Endodermal cell (in vitro differentiated cells): ENCODE data around the gene KCND1. TPM values are rescaled to one million over a fixed set of nuclear protein-coding genes. Genes with fewer than 3 reads are reported as not detected.

Experiments used
- DNase-seq: peaks from one replicate; pipeline ENCODE4 v3.0.0-alpha.2; 2017
- H3K27ac ChIP-seq: 2 replicates; pipeline ENCODE4 v1.5.1; 2013; ENCODE audit warnings: mild to moderate bottlenecking, low read depth, low read length, moderate library complexity
- H3K27me3 ChIP-seq: 2 replicates; pipeline ENCODE4 v1.6.1; 2013; ENCODE audit warnings: mild to moderate bottlenecking, low read length, moderate library complexity; ENCODE audit not compliant: insufficient read depth, control insufficient read depth, poor library complexity, severe bottlenecking
- H3K36me3 ChIP-seq: 2 replicates; pipeline ENCODE4 v1.7.0; 2013; ENCODE audit warnings: mild to moderate bottlenecking, low read length, moderate library complexity; ENCODE audit not compliant: control insufficient read depth, insufficient read depth
- H3K4me1 ChIP-seq: one replicate; pipeline ENCODE4 v1.7.0; 2013; ENCODE audit warnings: low read length; ENCODE audit not compliant: control insufficient read depth, insufficient read depth
- H3K4me3 ChIP-seq: 2 replicates; pipeline ENCODE4 v1.5.1; 2013; ENCODE audit warnings: mild to moderate bottlenecking, low read length, moderate library complexity
- H3K9ac ChIP-seq: 2 replicates; pipeline ENCODE4 v1.6.1; 2013; ENCODE audit warnings: mild to moderate bottlenecking, low read length, moderate library complexity; ENCODE audit not compliant: poor library complexity, severe bottlenecking; ENCODE audit errors: extremely low read depth
- H3K9me3 ChIP-seq: 2 replicates; pipeline ENCODE4 v1.6.1; 2013; ENCODE audit warnings: mild to moderate bottlenecking, low read length, moderate library complexity; ENCODE audit not compliant: control insufficient read depth
- H3K27ac Mint-ChIP-seq: 2 replicates; pipeline ENCODE4 v1.8.0; 2020; ENCODE audit warnings: mixed read lengths
- H3K27me3 Mint-ChIP-seq: 2 replicates; pipeline ENCODE4 v1.8.0; 2021; ENCODE audit warnings: mild to moderate bottlenecking, mixed read lengths; ENCODE audit not compliant: insufficient read depth
- H3K36me3 Mint-ChIP-seq: 2 replicates; pipeline ENCODE4 v1.8.0; 2020; ENCODE audit warnings: low read depth, mixed read lengths
- H3K4me1 Mint-ChIP-seq: 2 replicates; pipeline ENCODE4 v1.8.0; 2020; ENCODE audit warnings: mixed read lengths
- H3K4me3 Mint-ChIP-seq: 2 replicates; pipeline ENCODE4 v1.8.0; 2020; ENCODE audit warnings: mild to moderate bottlenecking, moderate library complexity, mixed read lengths
- H3K9me3 Mint-ChIP-seq: 2 replicates; pipeline ENCODE4 v1.8.0; 2020; ENCODE audit warnings: mild to moderate bottlenecking, mixed read lengths
- WGBS, 2 experiments: methylation state at CpG; one replicate each; pipeline versions ENCODE4 v1.1.5 to v1.1.7; 2013; ENCODE audit warnings: missing lambda C conversion rate in 2 of 2, mixed read lengths in 1 of 2; ENCODE audit not compliant: insufficient coverage in 1 of 2, insufficient read length in 1 of 2; 5-methylcytosine and 5-hydroxymethylcytosine counted together
- long read RNA-seq, 4 experiments: library from polyadenylated mRNA in 2 of 4; library from RNA in 1 of 4; library from capped mRNA in 1 of 4; stranded (forward) in 3 of 4; unstranded in 1 of 4; transcript quantifications; one replicate each; pipeline ENCODE4 v2.0.0, GENCODE V29; 2020 to 2021; ENCODE audit warnings: inconsistent platforms in 1 of 4
- polyA plus RNA-seq, 2 experiments: library from polyadenylated mRNA; stranded (reverse); fragments of 50-300 nt; gene quantifications; one replicate each; pipeline ENCODE4 v1.2.3, GENCODE V29; 2013
- total RNA-seq, 2 donors: library from RNA; stranded (reverse); fragmentation: NEBNext Ultra II Directional in 1 of 2; extraction: Animal tissue kit (Norgen Biotek cat#: 25700) in 1 of 2; gene quantifications; 2 replicates in 1 of 2; 3 replicates in 1 of 2; pipeline ENCODE4 v1.2.1, GENCODE V29; 2021
- TF ChIP-seq, protein P1 (sequence below): fragments of 200-600 bp; sonication (generic); conservative IDR thresholded peaks from 2 replicates; pipeline ENCODE4 v1.5.0; 2021; ENCODE audit warnings: antibody characterized with exemption, mild to moderate bottlenecking

KCND1 gene
- 1 to 10 TPM; 3.6 to 7.0 TPM for total RNA-seq
- polyA plus RNA-seq (2013, experiment 1 of 2): 2.5 TPM
- polyA plus RNA-seq (2013, experiment 2 of 2): 2.5 TPM
- long read RNA-seq, experiment 1, partial matches to known transcripts: 0 of 1 reads
- long read RNA-seq, experiment 1, other reads (novel, unspliced or antisense): 1 of 1 reads
- long read RNA-seq, experiment 2, full-length matches to known transcripts: 6 of 6 reads
- long read RNA-seq, experiment 2, partial matches to known transcripts: 0 of 6 reads
- long read RNA-seq, experiment 2, other reads (novel, unspliced or antisense): 0 of 6 reads
- long read RNA-seq, experiment 3, full-length matches to known transcripts: 2 of 6 reads
- long read RNA-seq, experiment 3, partial matches to known transcripts: 0 of 6 reads
- long read RNA-seq, experiment 3, other reads (novel, unspliced or antisense): 4 of 6 reads
- long read RNA-seq, experiment 4, partial matches to known transcripts: 1 of 1 reads
- long read RNA-seq, experiment 4, other reads (novel, unspliced or antisense): 0 of 1 reads

GRCh38 chrX:48971249-48972219 is at the start of gene KCND1:
Gene KCND1 (minus strand): TSS chrX:48971844. CDS start chrX:48970271, 1,573 bp downstream.
- H3K4me1 Mint-ChIP-seq: no peaks in the 10 kb centered on the region
- peak within 1 kb of the TSS; percentile 66 for H3K27ac Mint-ChIP-seq
- 23 to 38% methylated on average over 1 to 20 of the region's 28 CpGs for WGBS, 2 experiments
- Histone ChIP-seq H3K9ac (no peak within 1 kb of the TSS), H3K27ac (no peak within 1 kb of the TSS), H3K36me3 (peaks cover 7% of the 10 kb centered on the region), H3K9me3 (no peaks in the 10 kb centered on the region), H3K27me3 (no peaks in the 10 kb centered on the region), H3K4me1 (no peaks in the 10 kb centered on the region), H3K4me3 (peak within 1 kb of the TSS; percentile 40)
- H3K36me3 Mint-ChIP-seq: peaks cover 16% of the 10 kb centered on the region
- peaks cover 55% of the 10 kb centered on the region for H3K9me3 Mint-ChIP-seq
- TF ChIP-seq, protein P1, sequence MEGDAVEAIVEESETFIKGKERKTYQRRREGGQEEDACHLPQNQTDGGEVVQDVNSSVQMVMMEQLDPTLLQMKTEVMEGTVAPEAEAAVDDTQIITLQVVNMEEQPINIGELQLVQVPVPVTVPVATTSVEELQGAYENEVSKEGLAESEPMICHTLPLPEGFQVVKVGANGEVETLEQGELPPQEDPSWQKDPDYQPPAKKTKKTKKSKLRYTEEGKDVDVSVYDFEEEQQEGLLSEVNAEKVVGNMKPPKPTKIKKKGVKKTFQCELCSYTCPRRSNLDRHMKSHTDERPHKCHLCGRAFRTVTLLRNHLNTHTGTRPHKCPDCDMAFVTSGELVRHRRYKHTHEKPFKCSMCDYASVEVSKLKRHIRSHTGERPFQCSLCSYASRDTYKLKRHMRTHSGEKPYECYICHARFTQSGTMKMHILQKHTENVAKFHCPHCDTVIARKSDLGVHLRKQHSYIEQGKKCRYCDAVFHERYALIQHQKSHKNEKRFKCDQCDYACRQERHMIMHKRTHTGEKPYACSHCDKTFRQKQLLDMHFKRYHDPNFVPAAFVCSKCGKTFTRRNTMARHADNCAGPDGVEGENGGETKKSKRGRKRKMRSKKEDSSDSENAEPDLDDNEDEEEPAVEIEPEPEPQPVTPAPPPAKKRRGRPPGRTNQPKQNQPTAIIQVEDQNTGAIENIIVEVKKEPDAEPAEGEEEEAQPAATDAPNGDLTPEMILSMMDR: no peak
- peak within 1 kb of the TSS; percentile 62 for H3K4me3 Mint-ChIP-seq
- no peaks in the 10 kb centered on the region for H3K27me3 Mint-ChIP-seq
- peak; percentile 76 for DNase-seq

DNA sequence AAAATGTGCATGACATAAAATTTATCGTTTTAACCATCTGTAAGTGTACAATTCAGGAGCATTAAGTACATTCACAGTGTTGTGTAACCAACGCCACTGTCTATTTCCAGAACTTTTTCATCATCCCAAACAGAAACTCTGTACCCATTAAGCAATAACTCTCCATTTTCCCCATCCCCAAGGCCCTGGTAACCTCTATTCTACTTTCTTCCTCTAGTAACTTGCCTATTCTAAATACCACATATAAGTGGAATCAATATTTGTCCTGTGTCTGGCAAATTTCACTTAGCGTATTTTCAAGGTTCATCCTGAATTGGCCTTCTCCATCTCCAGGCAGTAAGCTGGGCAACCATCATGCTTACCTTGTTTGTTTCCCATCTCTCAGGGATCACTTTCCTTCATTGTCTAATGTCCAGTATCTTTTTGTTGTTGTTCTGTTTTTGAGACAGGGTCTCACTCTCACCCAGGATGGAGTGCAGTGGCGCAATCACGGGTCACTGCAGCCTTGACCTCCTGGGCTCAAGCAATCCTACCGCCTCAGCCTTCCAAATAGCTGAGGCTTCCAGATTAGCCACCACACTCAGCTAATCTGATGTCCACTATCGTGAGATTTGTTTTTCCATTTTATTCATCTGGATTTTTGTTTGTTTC is 48.1 kb upstream of the KCND1 start:
- TF ChIP-seq, protein P1: no peak
- no peaks in the 10 kb centered on the region for H3K9me3 ChIP-seq
- H3K27ac ChIP-seq: no peak overlapping the region
- DNase-seq: no peak
- no peak overlapping the region for H3K27ac Mint-ChIP-seq
- H3K4me3 ChIP-seq: no peak overlapping the region
- H3K4me1 Mint-ChIP-seq: no peaks in the 10 kb centered on the region
- H3K4me1 ChIP-seq: no peaks in the 10 kb centered on the region
- H3K27me3 ChIP-seq: no peaks in the 10 kb centered on the region
- WGBS, 2 experiments: 84 to 95% methylated on average over 2 to 7 of the region's 7 CpGs
- H3K36me3 Mint-ChIP-seq: peaks cover 8% of the 10 kb centered on the region
- H3K9me3 Mint-ChIP-seq: peaks cover 51% of the 10 kb centered on the region
- no peaks in the 10 kb centered on the region for H3K36me3 ChIP-seq
- no peaks in the 10 kb centered on the region for H3K27me3 Mint-ChIP-seq
- no peak overlapping the region for H3K4me3 Mint-ChIP-seq
- no peak overlapping the region for H3K9ac ChIP-seq

- H3K9me3 Mint-ChIP-seq: peaks cover 44% of the 10 kb centered on the region
- no peaks in the 10 kb centered on the region for H3K36me3 ChIP-seq
- H3K4me3 ChIP-seq: no peak overlapping the region
- no peaks in the 10 kb centered on the region for H3K9me3 ChIP-seq
- TF ChIP-seq, protein P1: no peak
- H3K4me3 Mint-ChIP-seq: no peak overlapping the region
- 96 to 100% methylated on average over 1 to 2 of the region's 2 CpGs for WGBS, 2 experiments
- H3K4me1 Mint-ChIP-seq: no peaks in the 10 kb centered on the region
- no peaks in the 10 kb centered on the region for H3K27me3 Mint-ChIP-seq
- H3K4me1 ChIP-seq: no peaks in the 10 kb centered on the region
- peaks cover 2% of the 10 kb centered on the region for H3K36me3 Mint-ChIP-seq
- DNase-seq: no peak
- no peak overlapping the region for H3K27ac ChIP-seq
- H3K9ac ChIP-seq: no peak overlapping the region
- no peak overlapping the region for H3K27ac Mint-ChIP-seq
- no peaks in the 10 kb centered on the region for H3K27me3 ChIP-seq
Measured at GRCh38 chrX:49019050-49019449, 47.4 kb upstream of the KCND1 start.
